DND-41 (cell line): ENCODE results near the gene REEP6.

Experiments used
- EZH2 ChIP-seq: IDR thresholded peaks from 3 replicates; pipeline ENCODE4 v1.6.1; 2012; ENCODE audit warnings: borderline replicate concordance, low read depth, mild to moderate bottlenecking, moderate library complexity, low read length, inconsistent platforms; ENCODE audit not compliant: severe bottlenecking
- TF ChIP-seq, protein P1 (sequence below): IDR thresholded peaks from 2 replicates; pipeline ENCODE4 v1.5.1; 2012; ENCODE audit warnings: borderline replicate concordance, low read length, moderate library complexity, mild to moderate bottlenecking; ENCODE audit not compliant: poor library complexity, severe bottlenecking; ENCODE audit errors: extremely low read depth

GRCh38 chr19:1503089-1503924 lies 12.3 kb downstream of the REEP6 start:
- TF ChIP-seq, protein P1, sequence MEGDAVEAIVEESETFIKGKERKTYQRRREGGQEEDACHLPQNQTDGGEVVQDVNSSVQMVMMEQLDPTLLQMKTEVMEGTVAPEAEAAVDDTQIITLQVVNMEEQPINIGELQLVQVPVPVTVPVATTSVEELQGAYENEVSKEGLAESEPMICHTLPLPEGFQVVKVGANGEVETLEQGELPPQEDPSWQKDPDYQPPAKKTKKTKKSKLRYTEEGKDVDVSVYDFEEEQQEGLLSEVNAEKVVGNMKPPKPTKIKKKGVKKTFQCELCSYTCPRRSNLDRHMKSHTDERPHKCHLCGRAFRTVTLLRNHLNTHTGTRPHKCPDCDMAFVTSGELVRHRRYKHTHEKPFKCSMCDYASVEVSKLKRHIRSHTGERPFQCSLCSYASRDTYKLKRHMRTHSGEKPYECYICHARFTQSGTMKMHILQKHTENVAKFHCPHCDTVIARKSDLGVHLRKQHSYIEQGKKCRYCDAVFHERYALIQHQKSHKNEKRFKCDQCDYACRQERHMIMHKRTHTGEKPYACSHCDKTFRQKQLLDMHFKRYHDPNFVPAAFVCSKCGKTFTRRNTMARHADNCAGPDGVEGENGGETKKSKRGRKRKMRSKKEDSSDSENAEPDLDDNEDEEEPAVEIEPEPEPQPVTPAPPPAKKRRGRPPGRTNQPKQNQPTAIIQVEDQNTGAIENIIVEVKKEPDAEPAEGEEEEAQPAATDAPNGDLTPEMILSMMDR: peak; percentile 80
- no peak for TF ChIP-seq EZH2
